Glomerular visceral epithelial cell (primary cell): ENCODE data around the gene NLK.
A peak's percentile ranks its signal among the peaks of the same experiment; 100 is the strongest.

Experiments
- DNase-seq: peaks from one replicate; pipeline ENCODE4 v3.0.0-alpha.2; 2016; ENCODE audit errors: extremely low spot score

NLK gene

DNA sequence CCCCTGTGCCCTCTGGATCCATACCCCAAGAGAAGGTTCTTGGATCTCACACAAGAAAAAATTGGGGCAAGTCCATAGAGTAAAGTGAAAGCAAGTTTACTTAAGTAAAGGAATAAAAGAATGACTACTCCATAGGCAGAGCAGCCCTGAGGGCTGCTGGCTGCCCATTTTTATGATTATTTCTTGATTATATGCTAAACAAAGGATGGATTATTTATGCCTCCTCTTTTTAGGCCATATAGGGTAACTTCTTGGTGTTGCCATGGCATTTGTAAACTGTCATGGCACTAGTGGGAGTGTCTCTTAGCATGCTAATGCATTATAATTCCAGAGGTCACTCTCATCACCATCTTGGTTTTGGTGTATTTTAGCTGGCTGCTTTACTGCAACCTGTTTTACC lies 70.8 kb downstream of the NLK start:
- DNase-seq = no peak

DNA sequence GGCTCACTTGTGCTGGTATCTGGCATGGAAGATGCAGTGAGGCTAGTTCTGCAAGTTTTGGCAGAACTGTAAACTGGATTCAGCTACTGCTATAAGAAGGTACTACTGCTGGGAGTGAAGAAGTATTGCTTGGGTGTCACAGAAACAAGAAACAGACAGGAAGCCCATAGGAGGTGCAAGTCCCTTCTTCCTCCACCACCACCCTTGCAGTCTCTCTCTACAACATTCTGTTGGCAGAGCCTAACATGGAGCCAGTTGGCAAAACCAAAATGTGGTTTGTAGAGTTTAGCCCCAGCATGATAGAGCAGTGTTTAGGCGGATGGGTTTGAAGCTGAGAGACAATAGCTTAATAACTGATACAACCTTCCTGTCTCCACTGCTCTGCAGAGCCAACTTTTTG lies 72.6 kb downstream of the NLK start:
- DNase-seq = no peak

DNA sequence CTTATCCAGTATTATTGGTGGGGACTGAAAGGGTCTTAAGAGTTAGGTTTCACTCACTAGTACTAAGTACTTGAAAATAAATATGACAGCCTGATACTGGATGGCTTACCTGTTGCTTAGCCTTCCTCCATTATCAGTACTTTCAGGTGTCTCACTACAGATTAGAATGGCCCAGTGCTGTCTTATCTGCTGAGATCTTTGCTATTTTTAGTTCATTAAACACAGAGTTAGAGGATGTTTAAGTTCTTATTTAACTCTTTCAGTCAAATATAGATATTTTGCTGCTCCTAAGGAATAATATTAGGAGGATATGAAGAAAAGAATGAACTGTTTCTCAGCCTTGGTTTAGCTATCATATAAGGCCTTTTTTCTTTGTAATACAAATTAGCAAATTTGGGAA lies 74.8 kb downstream of the NLK start:
- no peak for DNase-seq

DNA sequence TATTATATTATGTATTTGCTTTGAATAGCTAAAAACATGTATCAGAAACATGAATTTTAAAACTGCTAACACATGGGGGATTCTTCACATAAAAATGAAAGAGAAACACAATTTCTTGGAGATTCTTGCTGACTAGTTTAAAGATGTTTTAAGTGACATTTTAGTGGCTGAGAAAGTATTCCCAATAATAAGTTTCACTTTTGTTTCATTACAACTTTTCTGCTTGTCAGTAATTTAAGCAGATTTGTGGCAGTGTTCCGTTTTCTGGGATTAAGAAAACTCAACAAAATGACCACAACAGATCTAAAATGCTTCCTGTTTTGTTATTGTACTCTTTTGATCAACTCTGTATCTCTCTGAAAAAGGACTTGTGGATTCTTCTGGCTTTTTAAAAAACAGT lies 75.9 kb downstream of the NLK start:
- no peak for DNase-seq

- DNase-seq = no peak
Measured at GRCh38 chr17:28119046-28119445, 76.6 kb downstream of the NLK start.

DNA sequence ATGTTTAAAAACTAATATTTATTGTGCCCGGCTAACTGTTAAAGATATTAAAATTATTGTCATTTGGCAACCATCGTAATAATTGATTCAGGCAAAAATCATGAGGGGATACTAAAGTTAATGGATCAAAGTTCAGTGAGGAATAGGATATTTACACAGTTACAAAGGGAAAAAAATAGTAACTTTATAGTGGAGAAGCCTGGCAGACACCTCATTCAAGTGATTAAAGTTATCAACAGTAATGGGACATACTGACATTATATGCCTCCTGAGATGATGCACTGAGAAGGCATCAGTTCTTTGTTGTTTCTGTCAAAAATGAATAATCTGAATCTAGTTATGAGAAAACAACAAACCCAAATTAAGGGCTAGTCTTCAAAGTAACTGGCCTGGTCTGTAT lies 77.1 kb downstream of the NLK start:
- DNase-seq = no peak

DNA sequence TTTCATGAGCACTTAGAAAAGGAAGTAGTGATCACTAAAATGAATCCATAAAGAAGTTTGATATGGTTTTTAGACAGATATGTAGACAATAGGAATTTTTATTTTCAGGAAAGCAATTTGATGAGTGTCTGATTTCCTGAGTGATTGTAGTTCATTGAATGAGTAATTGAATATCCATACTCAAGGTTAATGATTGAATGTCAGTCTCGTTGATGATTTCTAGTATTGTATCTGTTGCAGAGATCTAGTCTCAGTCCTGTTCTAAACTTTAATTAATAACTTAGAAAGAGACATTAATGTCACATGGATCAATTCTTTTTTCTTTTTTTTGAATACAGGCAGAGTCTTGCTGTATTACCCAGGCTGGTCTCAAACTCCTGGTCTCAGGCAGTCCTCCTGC lies 78.3 kb downstream of the NLK start:
- DNase-seq = no peak

GRCh38 chr17:28124962-28125361 lies 82.5 kb downstream of the NLK start:
- DNase-seq = no peak

GRCh38 chr17:28125526-28126378 lies 83.3 kb downstream of the NLK start:
- no peak for DNase-seq

DNA sequence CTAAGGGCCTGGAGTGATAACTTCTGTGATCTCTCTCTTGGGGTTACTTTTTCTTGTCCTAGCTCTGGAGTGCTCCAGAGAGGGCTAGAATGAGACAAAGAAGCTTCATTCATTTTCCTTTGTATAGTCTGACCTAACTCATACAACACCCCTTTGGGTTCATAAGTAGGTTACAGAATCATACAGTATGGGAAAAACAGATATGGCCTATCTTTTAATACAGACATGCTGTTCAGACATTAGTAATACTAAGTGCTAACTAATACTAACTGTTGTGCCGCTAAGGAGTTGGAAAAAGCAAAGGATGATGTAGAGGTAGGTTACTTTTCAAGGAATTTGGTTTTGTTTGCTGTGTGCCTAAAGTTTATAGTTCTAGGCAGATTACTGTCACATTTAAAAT lies 84.7 kb downstream of the NLK start:
- no peak for DNase-seq

DNA sequence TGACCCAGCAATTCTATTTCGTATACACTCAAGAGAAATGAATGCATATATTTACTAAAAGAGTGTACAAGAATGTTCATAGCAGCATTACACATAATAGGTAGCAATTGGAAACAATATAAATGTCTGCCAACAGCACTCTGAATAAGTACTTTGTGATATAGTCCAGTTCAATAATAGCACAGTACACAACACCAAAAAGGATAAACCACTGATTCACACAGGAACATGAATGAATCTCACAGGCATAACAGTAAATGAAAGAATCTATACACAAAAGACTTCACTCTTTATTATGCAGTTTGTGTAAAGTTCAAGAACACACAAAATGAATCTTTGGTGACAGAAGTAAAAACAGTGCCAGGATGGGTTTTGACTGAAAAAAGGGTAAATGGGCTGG lies 86.3 kb downstream of the NLK start:
- DNase-seq = no peak

DNA sequence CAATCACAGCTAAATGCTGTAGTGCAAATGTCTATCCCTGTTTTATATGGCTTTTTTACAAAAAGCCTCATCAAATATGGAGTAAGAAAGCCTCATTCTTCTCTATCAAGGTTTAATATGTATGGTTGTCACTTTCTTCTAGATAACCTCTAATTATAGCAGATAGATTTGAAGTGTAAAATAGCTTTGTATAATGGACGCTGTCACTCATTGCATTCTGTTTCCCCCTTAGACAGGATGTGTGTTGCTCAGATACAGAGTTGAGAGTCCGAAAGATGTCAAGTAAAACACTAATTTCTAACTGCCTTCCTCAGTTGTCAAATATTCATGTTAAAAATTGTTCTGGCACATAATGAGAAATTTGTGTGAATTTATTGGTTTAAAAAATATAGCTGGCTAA lies 88.0 kb downstream of the NLK start:
- no peak for DNase-seq

- no peak for DNase-seq
Measured at GRCh38 chr17:28131599-28131998, 89.1 kb downstream of the NLK start.

- peak; percentile 33 for DNase-seq
Measured at GRCh38 chr17:28133562-28133970, 91.1 kb downstream of the NLK start.

DNA sequence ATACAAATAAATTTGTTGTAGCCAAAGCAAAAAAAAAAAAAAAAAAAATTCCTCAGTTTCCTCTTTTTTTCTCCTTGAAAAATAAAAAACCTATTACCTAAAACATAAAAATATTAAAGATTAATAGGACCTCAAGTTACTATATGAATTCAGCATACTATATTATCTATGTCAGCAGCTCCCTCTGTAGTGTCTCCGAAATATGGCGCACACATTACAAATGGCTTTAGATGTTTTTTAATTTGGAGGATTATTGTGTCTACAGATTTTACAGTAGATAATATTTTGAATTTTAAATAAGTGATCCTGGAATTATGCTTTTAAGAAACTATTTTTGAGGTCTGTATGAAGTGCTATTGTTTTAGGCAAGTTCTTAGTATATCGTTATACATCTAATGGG lies 94.4 kb downstream of the NLK start:
- DNase-seq = no peak

DNA sequence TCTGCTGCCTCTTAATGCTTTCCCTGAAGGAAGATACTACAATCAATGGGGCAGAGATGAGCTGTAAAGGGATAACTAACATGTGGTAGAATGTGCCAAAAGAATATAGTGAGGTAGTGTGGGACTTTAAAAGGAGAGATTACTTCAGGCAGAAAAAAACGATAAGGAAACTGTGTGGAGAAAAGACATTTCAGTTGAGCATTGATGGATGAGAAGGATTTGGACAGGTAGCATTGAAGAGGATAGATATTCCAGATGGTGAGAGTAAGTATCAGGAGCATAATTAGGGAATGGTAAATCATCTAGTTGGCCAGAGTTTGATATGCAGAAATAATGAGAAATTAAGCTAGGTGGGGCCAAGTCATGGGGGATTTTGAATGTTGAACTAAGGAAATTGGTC lies 97.3 kb downstream of the NLK start:
- no peak for DNase-seq

DNA sequence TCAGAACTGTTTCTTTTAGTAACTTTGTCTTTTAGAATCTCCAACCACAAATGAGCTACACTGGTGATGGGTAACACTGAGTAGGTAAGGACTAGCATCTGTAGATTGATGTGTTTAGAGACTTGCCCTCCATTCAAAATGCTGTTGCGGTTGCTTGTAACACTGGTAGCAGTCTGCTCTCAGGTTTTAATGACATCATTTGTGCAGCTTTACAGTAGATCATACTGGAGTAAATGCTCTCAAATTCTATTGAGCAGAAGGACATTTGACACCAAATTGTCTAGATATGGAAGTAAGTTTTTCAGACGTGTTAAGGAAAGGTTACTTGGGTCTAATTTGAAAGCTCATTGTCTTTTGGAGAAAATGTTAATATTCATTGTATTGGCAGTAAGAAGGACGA lies 98.8 kb downstream of the NLK start:
- DNase-seq = no peak

DNA sequence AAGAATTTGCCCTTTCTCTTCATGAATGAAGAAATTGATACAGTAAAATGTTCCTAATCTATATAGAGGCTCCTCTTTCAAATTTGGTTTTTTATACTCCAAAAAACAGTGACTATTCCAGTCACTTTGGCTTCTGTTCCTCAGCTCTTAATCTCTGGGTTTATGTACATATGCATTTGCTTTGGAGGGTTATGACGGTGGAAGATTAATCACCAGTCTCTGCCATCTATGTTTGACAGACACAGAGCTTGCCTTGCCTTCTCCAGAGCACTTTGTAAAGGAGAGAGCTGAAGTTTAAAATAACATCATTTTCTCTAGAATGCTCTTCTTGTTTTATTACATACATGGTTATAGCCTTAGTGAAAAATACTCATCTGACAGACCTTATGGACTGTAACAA lies 99.3 kb downstream of the NLK start:
- no peak for DNase-seq

DNA sequence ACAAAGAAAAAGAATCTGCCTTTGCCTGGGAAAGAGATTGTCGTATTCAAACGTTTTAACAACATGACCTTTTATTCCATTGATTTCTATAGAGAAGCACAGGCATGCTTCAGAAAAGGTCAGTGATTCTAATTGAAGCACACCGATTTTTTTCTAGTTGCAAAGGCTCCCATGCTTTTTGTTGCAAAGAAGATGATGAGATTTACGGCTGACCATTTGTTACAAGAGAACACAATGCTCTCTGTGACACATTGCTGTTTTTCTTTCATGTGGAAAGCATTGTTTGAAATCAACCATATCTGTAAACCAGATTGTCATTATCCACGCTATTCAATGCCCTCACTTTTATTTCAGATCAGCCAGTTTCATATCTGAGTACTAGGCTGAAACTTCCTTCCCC lies 99.8 kb downstream of the NLK start:
- no peak for DNase-seq

- DNase-seq = no peak
Measured at GRCh38 chr17:28144019-28144418, 101.5 kb downstream of the NLK start.

DNA sequence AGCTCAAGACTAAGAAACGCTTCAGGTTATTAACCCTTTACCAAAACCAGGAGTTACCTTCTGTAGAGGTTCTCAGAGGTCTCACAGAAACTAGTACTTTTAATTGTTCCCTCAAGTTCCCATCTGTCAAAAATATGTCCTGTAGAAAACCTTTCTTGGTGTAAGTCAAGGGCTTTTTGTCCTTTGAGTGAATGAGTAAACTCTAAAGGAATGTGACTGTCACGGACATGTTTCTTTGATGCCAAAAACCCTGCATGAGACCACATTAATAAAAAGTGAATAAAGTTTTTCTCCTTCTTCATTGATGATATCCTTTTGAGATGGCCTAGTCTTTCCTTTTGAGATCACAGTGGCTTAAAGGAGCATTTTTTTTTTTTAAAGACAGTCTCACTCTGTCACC lies 102.9 kb downstream of the NLK start:
- no peak for DNase-seq

DNA sequence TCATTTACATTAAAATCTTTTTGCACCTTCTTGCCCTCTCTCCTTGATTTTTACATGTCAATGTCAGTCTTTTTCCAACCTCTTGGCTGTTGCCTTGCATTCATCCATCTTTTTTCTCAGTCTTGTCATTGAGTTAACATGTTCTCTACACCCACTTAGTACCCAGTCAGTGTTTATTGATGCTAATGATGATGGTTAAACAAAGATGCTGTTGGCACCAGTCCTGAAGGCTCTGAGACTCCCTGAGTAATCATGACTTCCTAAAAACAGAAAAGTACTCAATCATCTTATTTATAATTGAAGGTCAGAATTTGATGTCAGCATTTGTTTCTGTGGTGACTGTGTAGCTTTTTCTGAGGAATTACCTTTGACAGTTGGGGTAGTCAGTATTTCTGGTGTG lies 104.5 kb downstream of the NLK start:
- DNase-seq = no peak

GRCh38 chr17:28151001-28151400 lies 108.5 kb downstream of the NLK start:
- DNase-seq = no peak

- DNase-seq = peak; percentile 37
Measured at GRCh38 chr17:28154214-28154613, 111.7 kb downstream of the NLK start.
